WTC11 (cell line): ENCODE results near the gene PRR5. TPM values are rescaled to one million over a fixed set of nuclear protein-coding genes. Genes with fewer than 3 reads are reported as not detected.

Experiments used
- ATAC-seq: fragments of 200-7000 bp; cut with Tn5 transposase; 2 replicates; pipeline ENCODE4 v1.10.0; 2021; ENCODE audit warnings: mild to moderate bottlenecking, moderate library complexity
- CTCF ChIA-PET: fragments of 300-600 bp; sonication (Branson Sonifier 250); formaldehyde crosslinking; loops from one replicate; lab custom pipeline; 2021; ENCODE audit warnings: antibody characterized with exemption; lab: Charles Lee
- POLR2A ChIA-PET: fragments of 350-600 bp; sonication (Branson Sonifier 250); formaldehyde crosslinking; loops from one replicate; lab custom pipeline; 2021; ENCODE audit warnings: antibody characterized with exemption; lab: Charles Lee
- DNase-seq: peaks from one replicate; pipeline ENCODE4 v3.0.0; 2021; ENCODE audit warnings: low spot score
- H3K27ac Mint-ChIP-seq: 2 replicates; pipeline ENCODE4 v1.8.0; 2021; ENCODE audit warnings: mixed read lengths
- H3K27me3 Mint-ChIP-seq: 2 replicates; pipeline ENCODE4 v1.8.0; 2021; ENCODE audit warnings: low read depth, mild to moderate bottlenecking, moderate library complexity, mixed read lengths
- H3K36me3 Mint-ChIP-seq: 2 replicates; pipeline ENCODE4 v1.8.0; 2021; ENCODE audit warnings: mixed read lengths
- H3K4me1 Mint-ChIP-seq: 2 replicates; pipeline ENCODE4 v1.8.0; 2022; ENCODE audit warnings: mixed read lengths
- H3K4me3 Mint-ChIP-seq: 2 replicates; pipeline ENCODE4 v1.8.0; 2021; ENCODE audit warnings: mild to moderate bottlenecking, moderate library complexity, mixed read lengths
- H3K9me3 Mint-ChIP-seq: 2 replicates; pipeline ENCODE4 v1.8.0; 2021; ENCODE audit warnings: mixed read lengths
- ATF3 ChIP-seq: sonication (generic); formaldehyde crosslinking; conservative IDR thresholded peaks from 2 replicates; pipeline ENCODE4 v1.8.1; 2022; ENCODE audit warnings: mild to moderate bottlenecking, missing genetic modification reagents
- CDX4 ChIP-seq: fragments of 250-450 bp; sonication (Bioruptor Pico); IDR thresholded peaks from 2 replicates; pipeline ENCODE4 v1.9.0; 2021; ENCODE audit warnings: moderate library complexity, mild to moderate bottlenecking, inconsistent platforms, borderline replicate concordance
- CTCF ChIP-seq: fragments of 200-600 bp; IDR thresholded peaks from 2 replicates; pipeline ENCODE4 v1.8.0; 2022; ENCODE audit warnings: antibody characterized with exemption
- FOXK1 ChIP-seq: sonication (generic); formaldehyde crosslinking; IDR thresholded peaks from 2 replicates; pipeline ENCODE4 v1.8.0; 2022; ENCODE audit warnings: mild to moderate bottlenecking, moderate library complexity, missing genetic modification reagents
- IRF1 ChIP-seq: sonication (generic); formaldehyde crosslinking; IDR thresholded peaks from 2 replicates; pipeline ENCODE4 v1.8.0; 2023; ENCODE audit warnings: missing genetic modification reagents
- IRF2 ChIP-seq: sonication (generic); formaldehyde crosslinking; IDR thresholded peaks from 2 replicates; pipeline ENCODE4 v1.8.0; 2022; ENCODE audit warnings: low read depth, missing genetic modification reagents, borderline replicate concordance
- JAZF1 ChIP-seq: fragments of 250-450 bp; sonication (Bioruptor Pico); IDR thresholded peaks from 2 replicates; pipeline ENCODE4 v1.9.0; 2021; ENCODE audit warnings: moderate library complexity, mild to moderate bottlenecking, inconsistent platforms
- KAT7 ChIP-seq: sonication (generic); formaldehyde crosslinking; IDR thresholded peaks from 2 replicates; pipeline ENCODE4 v1.8.1; 2023; ENCODE audit warnings: missing genetic modification reagents, mild to moderate bottlenecking, borderline replicate concordance
- MAX ChIP-seq: sonication (generic); formaldehyde crosslinking; IDR thresholded peaks from 2 replicates; pipeline ENCODE4 v1.8.0; 2022; ENCODE audit warnings: mild to moderate bottlenecking, missing genetic modification reagents
- NFYB ChIP-seq: sonication (generic); formaldehyde crosslinking; conservative IDR thresholded peaks from 2 replicates; pipeline ENCODE4 v1.8.0; 2022; ENCODE audit warnings: low read depth, missing genetic modification reagents
- TEAD4 ChIP-seq: sonication (generic); formaldehyde crosslinking; IDR thresholded peaks from 2 replicates; pipeline ENCODE4 v1.8.0; 2022; ENCODE audit warnings: mild to moderate bottlenecking, missing genetic modification reagents
- TP53 ChIP-seq: sonication (generic); formaldehyde crosslinking; IDR thresholded peaks from 2 replicates; pipeline ENCODE4 v1.8.1; 2023; ENCODE audit warnings: mild to moderate bottlenecking, missing genetic modification reagents
- USF2 ChIP-seq: sonication (generic); formaldehyde crosslinking; IDR thresholded peaks from 2 replicates; pipeline ENCODE4 v1.8.1; 2023; ENCODE audit warnings: mild to moderate bottlenecking, missing genetic modification reagents, moderate library complexity
- ZNF425 ChIP-seq: fragments of 250-450 bp; sonication (Bioruptor Pico); conservative IDR thresholded peaks from 2 replicates; pipeline ENCODE4 v1.9.0; 2021; ENCODE audit warnings: mild to moderate bottlenecking
- ZSCAN18 ChIP-seq: fragments of 250-450 bp; sonication (Bioruptor Pico); IDR thresholded peaks from 2 replicates; pipeline ENCODE4 v2.1.2; 2022; ENCODE audit warnings: mild to moderate bottlenecking, moderate library complexity
- total RNA-seq: library from RNA; stranded (reverse); gene quantifications from 3 replicates; pipeline ENCODE4 v1.2.3, GENCODE V29; 2021

The PRR5 gene
- total RNA-seq, 1 experiment from 2014 or later, result 15.6 TPM

- TF ChIP-seq CDX4 (CRISPR knock-in tag), result no peak
- no peak for TF ChIP-seq KAT7 (CRISPR knock-in tag)
- no peak for TF ChIP-seq ZSCAN18 (CRISPR knock-in tag)
- TF ChIP-seq USF2 (CRISPR knock-in tag), result no peak
- TF ChIP-seq CTCF, result no peak
- no peak for TF ChIP-seq TP53
- TF ChIP-seq ZNF425 (CRISPR knock-in tag), result no peak
- TF ChIP-seq ATF3, result no peak
These were observed 16.4 kb downstream of the PRR5 start (continued) for GRCh38 chr22:44718418-44718817.

GRCh38 chr22:44719586-44720368 is 17.8 kb downstream of the PRR5 start:
- ChIA-PET POLR2A (no interaction called here), CTCF (interaction anchor here (0.6 to 1.1 kb wide), 2 partner anchors 34 to 35 kb away, joined by 3 to 6 read pairs; no protein-coding TSS in a partner anchor)
- H3K9me3 Mint-ChIP-seq, result no peaks in the 10 kb centered on the region
- ATAC-seq, result no peak
- no peaks in the 10 kb centered on the region for H3K27me3 Mint-ChIP-seq
- no peak for TF ChIP-seq FOXK1 (CRISPR knock-in tag)
- no peak for DNase-seq
- peaks cover 8% of the 10 kb centered on the region for H3K4me1 Mint-ChIP-seq
- no peaks in the 10 kb centered on the region for H3K36me3 Mint-ChIP-seq
- H3K4me3 Mint-ChIP-seq, result no peak overlapping the region
- peak overlapping the region; percentile 45; the same call in 1 of the 2 replicates for H3K27ac Mint-ChIP-seq

- no peak overlapping the region for H3K4me3 Mint-ChIP-seq
- ChIA-PET POLR2A (no interaction called here), CTCF (interaction anchor here (1.2 to 1.6 kb wide), 3 partner anchors 18 to 52 kb away, joined by 4 to 8 read pairs (median 5); partner anchors contain the start of gene PRR5)
- DNase-seq (no peak), ATAC-seq (peak; percentile 74)
- 0 out of 2 replicates have a peak overlapping the region, but pooled peaks have one; percentile 38 for H3K27ac Mint-ChIP-seq
- no peaks in the 10 kb centered on the region for H3K36me3 Mint-ChIP-seq
- no peaks in the 10 kb centered on the region for H3K9me3 Mint-ChIP-seq
- peaks cover 8% of the 10 kb centered on the region for H3K4me1 Mint-ChIP-seq
- no peaks in the 10 kb centered on the region for H3K27me3 Mint-ChIP-seq
- TF ChIP-seq IRF2 (CRISPR knock-in tag) (no peak), NFYB (CRISPR knock-in tag) (no peak; the same call in 1 of the 2 replicates), MAX (CRISPR knock-in tag) (no peak), TEAD4 (CRISPR knock-in tag) (no peak), IRF1 (CRISPR knock-in tag) (no peak), CTCF (no peak), JAZF1 (CRISPR knock-in tag) (no peak)
These were observed 19.2 kb downstream of the PRR5 start for GRCh38 chr22:44721213-44721612.
